Osteocyte (in vitro differentiated cells): ENCODE data around the gene KREMEN1. TPM values are rescaled to one million over a fixed set of nuclear protein-coding genes. Genes with fewer than 3 reads are reported as not detected.

Experiments
- DNase-seq: peaks from one replicate; pipeline ENCODE4 v3.0.0; 2021; ENCODE audit warnings: mixed read lengths; ENCODE audit not compliant: unreplicated experiment; ENCODE audit errors: extremely low spot score
- H3K27ac Mint-ChIP-seq: one replicate; pipeline ENCODE4 v1.8.0; 2021; ENCODE audit warnings: mild to moderate bottlenecking, mixed read lengths; ENCODE audit not compliant: unreplicated experiment
- H3K27me3 Mint-ChIP-seq: one replicate; pipeline ENCODE4 v1.8.0; 2021; ENCODE audit warnings: mixed read lengths; ENCODE audit not compliant: unreplicated experiment
- H3K36me3 Mint-ChIP-seq: one replicate; pipeline ENCODE4 v1.8.0; 2021; ENCODE audit warnings: mixed read lengths; ENCODE audit not compliant: unreplicated experiment
- H3K4me1 Mint-ChIP-seq: one replicate; pipeline ENCODE4 v1.8.0; 2021; ENCODE audit warnings: mixed read lengths; ENCODE audit not compliant: unreplicated experiment
- H3K4me3 Mint-ChIP-seq: one replicate; pipeline ENCODE4 v1.8.0; 2021; ENCODE audit warnings: mild to moderate bottlenecking, moderate library complexity, mixed read lengths; ENCODE audit not compliant: unreplicated experiment
- H3K9me3 Mint-ChIP-seq: one replicate; pipeline ENCODE4 v1.8.0; 2021; ENCODE audit warnings: mixed read lengths; ENCODE audit not compliant: unreplicated experiment
- CTCF ChIP-seq: fragments of 200-600 bp; sonication (generic); IDR thresholded peaks from 2 replicates; pipeline ENCODE4 v1.5.0; 2021; ENCODE audit warnings: antibody characterized with exemption, mild to moderate bottlenecking, moderate library complexity
- total RNA-seq: library from RNA; stranded (reverse); gene quantifications from 2 replicates; pipeline ENCODE4 v1.2.1, GENCODE V29; 2021

The KREMEN1 gene
- total RNA-seq, 1 donor from 2014 or later, result 2.9 TPM

GRCh38 chr22:29142116-29142515, 69.3 kb downstream of the KREMEN1 start:
- no peak for TF ChIP-seq CTCF
- no peaks in the 10 kb centered on the region for H3K36me3 Mint-ChIP-seq
- H3K27me3 Mint-ChIP-seq, result no peaks in the 10 kb centered on the region
- no peak overlapping the region for H3K27ac Mint-ChIP-seq
- no peak for DNase-seq
- H3K4me3 Mint-ChIP-seq, result no peak overlapping the region
- H3K9me3 Mint-ChIP-seq, result no peaks in the 10 kb centered on the region
- no peaks in the 10 kb centered on the region for H3K4me1 Mint-ChIP-seq

DNA sequence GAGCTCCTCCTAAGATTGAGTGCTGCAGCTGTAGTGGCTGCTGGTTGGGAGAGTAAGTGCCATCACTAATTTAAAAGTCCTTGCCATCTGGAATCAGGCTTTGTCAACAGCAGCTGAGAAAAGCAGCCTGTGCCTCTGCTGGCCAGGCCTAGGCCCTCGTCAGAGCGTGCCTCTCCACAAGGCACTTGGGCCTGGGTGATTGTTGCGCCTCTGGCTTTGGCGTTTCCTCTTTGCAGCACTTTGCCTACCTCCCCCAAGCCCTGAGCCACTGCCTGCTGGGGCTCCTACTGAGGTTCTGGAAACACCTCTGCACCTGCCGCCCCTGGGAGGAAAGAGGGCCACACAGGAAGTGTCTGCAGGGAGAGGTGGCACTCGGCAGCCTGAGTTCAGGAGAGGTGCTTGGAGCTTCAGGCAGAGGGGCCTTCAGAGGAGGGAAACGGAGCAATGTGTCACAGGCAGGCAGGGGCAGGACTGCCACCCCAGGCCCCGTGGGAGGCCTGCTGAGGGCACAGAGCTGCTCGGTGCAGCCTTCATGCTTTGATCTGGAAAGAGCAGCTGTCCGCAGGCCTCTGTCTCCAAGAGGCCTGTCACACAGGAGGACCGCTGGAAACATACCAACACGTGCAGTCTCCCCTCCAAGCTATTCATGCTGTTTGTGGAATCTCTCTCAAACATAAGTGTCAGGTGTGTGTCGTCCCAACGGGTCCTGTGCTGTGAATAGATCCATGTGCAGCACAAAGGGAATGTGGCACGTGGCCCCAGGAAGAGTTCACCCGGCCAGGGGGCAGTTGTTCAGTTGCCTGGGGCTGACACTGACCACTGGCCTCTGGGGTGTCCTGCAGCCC, 71.3 kb downstream of the KREMEN1 start:
- Mint-ChIP-seq H3K36me3 (no peaks in the 10 kb centered on the region), H3K27me3 (peaks cover 6% of the 10 kb centered on the region), H3K4me3 (no peak overlapping the region), H3K4me1 (no peaks in the 10 kb centered on the region), H3K9me3 (no peaks in the 10 kb centered on the region), H3K27ac (no peak overlapping the region)
- DNase-seq, result no peak
- TF ChIP-seq CTCF, result no peak

DNA sequence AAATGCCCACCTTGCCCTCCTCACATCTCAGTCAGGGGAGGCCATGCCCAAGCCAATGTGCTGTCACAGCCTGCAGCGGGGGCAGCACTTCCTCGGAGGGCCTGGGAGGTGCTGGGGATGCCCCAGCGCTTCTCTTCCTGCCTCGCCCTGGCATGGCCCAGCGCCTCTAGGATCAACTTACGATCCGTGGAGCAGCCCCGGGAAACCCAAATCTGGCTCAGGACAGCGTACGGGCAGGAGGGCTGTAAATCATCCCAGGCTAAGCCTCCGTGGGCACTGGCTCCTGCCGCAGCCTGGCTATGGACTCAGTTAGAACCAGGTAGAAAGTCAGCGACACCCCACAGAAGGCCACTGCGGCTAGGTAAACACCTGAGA, 71.9 kb downstream of the KREMEN1 start:
- peaks cover 7% of the 10 kb centered on the region for H3K27me3 Mint-ChIP-seq
- H3K9me3 Mint-ChIP-seq, result no peaks in the 10 kb centered on the region
- DNase-seq, result no peak
- no peak for TF ChIP-seq CTCF
- H3K27ac Mint-ChIP-seq, result no peak overlapping the region
- H3K4me3 Mint-ChIP-seq, result no peak overlapping the region
- no peaks in the 10 kb centered on the region for H3K36me3 Mint-ChIP-seq
- H3K4me1 Mint-ChIP-seq, result peaks cover under 1% of the 10 kb centered on the region

GRCh38 chr22:29145321-29146072, 72.7 kb downstream of the KREMEN1 start:
- H3K4me3 Mint-ChIP-seq, result no peak overlapping the region
- TF ChIP-seq CTCF, result no peak
- H3K27ac Mint-ChIP-seq, result no peak overlapping the region
- peaks cover 2% of the 10 kb centered on the region for H3K4me1 Mint-ChIP-seq
- peaks cover 12% of the 10 kb centered on the region for H3K27me3 Mint-ChIP-seq
- H3K9me3 Mint-ChIP-seq, result no peaks in the 10 kb centered on the region
- no peak for DNase-seq
- H3K36me3 Mint-ChIP-seq, result no peaks in the 10 kb centered on the region

DNA sequence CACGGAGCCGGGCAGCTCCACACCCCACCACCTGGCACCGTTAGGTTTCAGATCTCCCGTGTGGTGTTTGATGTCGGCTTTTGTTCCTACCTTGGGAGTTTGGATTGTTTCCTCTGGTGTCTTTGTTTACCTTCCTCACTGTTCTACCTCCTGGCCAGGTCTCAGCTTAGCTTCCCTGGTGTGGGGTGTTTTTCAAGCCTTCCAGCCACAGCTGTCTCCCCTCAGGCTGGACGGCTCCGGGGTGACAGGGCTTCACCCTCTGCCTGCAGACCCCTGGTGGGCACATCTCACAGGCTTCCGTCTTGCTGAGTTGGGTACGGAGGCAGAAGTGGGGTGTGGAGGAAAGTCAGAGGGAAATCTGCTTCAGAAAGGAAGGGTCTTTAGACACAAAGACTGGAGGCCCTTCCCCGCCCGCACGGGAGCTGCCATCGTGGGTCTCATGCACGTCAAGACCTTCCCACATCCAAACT, 73.3 kb downstream of the KREMEN1 start:
- Mint-ChIP-seq H3K4me3 (no peak overlapping the region), H3K27me3 (peaks cover 15% of the 10 kb centered on the region), H3K36me3 (no peaks in the 10 kb centered on the region), H3K9me3 (no peaks in the 10 kb centered on the region), H3K4me1 (peaks cover 2% of the 10 kb centered on the region), H3K27ac (no peak overlapping the region)
- TF ChIP-seq CTCF, result no peak
- DNase-seq, result no peak
